NCI-H1092 (cell line): ENCODE measurements around the gene CDC42BPA.

ENCODE experiments used
- DNase-seq: peaks from one replicate; lab custom pipeline; 2025; lab: John Stamatoyannopoulos, UW

Gene CDC42BPA

GRCh38 chr1:227333423-227333822 lies 15.1 kb upstream of the CDC42BPA start:
- no peak for DNase-seq

- no peak for DNase-seq
These were observed 12.2 kb upstream of the CDC42BPA start for GRCh38 chr1:227330279-227331076.

GRCh38 chr1:227328405-227329019 lies 10.2 kb upstream of the CDC42BPA start:
- no peak for DNase-seq

DNA sequence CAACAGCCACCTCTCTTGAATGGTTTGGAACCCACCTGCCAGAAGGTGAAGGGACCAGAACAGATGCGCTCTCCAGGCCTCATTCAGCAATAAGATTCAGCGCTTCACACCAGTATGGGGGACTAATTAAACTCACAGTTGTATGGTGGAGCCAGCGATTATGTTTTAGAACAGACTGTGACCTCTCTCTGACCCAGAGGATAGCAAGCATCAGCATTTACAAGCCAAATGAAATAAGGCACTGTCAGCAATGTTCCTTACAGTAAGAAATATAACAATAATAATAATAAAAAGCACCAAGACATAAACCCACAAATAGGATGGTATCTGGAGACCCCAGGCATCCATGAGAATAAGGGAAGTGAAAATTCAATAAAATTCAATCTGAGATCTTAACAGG lies 6.9 kb upstream of the CDC42BPA start:
- DNase-seq, result no peak

GRCh38 chr1:227323967-227324268 lies 5.6 kb upstream of the CDC42BPA start:
- DNase-seq, result no peak

DNA sequence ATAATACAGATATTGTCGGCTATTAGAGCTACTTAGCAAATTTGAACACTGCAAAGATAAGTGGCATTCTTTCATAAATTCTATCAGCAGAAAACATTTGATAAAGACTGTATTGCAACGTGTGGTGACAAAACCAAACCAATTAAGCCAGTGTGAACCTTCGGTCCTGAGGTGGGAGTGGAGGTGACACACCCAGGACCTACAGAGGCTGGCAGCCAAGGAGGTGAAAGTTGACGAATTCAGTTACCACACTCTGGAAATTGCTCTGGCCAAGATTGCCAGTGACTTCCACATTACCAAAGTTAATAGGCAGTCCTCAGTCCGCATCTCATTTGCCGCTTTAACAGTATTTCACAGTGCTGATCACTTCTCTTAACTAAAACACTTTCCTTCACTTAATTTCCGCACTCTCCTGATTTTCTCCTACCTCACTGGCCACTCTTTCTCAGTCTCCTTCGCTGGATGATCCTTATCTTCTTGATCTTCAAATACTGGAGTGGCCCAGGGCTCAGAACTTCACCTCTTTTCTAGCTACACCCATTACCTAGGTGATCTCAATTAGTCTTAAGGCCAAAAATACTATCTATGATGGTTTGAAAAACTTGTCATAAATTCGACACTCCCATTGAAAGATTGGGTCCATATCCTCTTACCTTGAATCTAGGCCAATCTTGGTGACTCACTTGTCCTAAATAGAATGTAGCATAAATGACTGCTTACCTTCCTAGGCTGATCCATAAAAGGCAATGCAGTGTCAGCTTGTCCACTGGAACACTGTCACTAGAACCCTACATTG lies 5.1 kb upstream of the CDC42BPA start:
- DNase-seq, result no peak

DNA sequence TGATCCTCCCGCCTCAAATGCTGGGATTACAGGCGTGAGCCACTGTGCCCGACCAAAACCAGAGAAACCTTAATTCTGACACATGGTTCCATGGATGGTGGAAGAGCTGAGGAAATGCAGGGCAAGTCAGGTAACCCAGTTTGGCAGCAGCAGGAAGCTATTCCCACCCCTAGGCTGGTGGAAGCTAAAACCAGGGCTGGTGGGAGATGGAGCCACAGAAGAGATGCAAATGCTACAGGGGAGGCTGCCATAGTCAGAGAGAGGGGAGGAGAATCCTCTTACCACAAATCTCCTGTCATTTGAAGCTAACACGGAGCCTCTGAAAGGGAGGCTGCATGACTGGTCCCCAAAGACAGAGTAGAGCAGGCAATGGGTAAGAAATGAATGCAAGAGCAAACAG lies 4.1 kb upstream of the CDC42BPA start:
- no peak for DNase-seq

GRCh38 chr1:227321035-227321434 lies 2.7 kb upstream of the CDC42BPA start:
- no peak for DNase-seq

DNA sequence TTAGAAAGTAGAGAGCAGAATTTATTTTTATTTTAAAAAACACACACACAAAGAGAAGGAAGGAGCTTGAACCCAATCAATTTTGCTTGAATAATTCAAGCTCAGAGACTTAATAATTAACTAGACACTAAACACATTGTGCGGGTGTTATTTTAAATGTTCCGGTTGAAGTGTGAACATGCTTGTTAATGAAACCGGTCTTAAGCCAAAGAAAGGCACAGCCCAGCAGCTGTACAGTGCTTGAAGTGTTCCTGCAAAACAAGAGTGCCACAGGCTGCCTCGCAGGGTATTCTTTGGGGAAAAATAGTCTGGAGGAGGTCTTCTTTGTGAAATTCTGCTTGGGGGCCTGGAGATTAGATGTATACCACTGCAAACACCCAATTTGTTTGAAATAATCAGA lies 2.2 kb upstream of the CDC42BPA start:
- DNase-seq, result no peak

GRCh38 chr1:227318853-227319607 lies 738 bp upstream of the CDC42BPA start:
- DNase-seq, result peak; percentile 46

DNA sequence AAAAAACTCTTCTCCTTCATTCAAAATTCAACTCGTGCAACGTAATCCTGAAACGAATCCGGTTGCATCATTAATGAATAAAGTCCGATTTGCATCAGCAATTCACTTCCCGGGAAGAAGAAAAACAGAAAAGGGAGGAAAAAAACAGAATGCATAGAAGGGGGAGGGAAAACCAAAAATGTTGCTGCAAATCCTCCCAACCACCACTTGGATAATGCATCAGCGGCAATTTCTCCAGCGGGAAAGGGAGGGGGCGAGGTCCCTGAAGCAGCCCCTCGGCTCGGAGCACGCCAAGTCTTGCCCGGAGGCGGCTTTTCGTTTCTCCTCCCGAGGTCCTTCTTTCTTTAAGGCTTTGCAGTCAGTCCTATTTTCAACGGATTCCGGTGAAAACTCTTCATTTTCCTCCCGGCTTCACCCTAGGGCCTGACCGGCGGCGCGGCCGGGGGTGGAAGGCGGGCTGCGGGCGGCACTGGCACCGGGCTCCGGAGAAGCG lies 723 bp downstream of the CDC42BPA start:
- peak; percentile 68 for DNase-seq

DNA sequence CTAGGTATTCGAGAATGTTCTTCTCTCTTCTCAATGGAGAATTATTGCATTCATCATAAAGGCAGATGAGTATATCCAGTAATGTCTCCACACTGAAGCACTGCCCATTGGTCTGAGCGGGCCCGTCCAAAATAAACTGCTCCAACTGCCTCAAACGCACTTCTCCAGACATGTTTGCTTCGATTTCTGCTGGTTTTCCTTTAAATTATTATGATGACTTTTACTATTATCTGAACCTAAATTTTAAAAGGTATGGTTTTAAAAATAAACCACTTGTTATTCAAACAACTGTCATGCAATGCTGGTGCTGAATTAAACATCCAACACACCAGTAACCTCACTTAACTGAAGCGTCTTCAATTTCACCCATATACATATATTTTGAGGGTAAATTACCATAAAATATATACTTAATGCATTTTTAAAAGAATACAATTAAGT lies 1.3 kb downstream of the CDC42BPA start:
- DNase-seq, result no peak

DNA sequence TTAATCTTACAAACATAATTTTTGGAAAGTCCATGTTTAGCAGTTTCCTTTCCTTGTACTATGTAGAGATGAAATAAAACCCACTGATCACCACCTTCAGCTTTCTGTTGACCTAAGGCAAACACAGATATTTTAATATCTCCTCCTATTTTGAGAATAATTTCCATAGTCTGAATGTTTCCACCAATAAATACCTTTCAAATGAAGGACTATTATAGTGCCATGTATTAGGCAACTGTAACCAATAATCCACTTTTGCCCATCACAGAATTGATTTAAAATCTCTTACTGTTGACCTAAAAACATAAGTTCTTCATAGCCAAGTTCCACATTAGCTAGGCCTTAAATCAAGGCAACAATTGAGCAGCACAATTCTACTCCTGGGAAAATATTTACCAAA lies 1.8 kb downstream of the CDC42BPA start:
- no peak for DNase-seq

DNA sequence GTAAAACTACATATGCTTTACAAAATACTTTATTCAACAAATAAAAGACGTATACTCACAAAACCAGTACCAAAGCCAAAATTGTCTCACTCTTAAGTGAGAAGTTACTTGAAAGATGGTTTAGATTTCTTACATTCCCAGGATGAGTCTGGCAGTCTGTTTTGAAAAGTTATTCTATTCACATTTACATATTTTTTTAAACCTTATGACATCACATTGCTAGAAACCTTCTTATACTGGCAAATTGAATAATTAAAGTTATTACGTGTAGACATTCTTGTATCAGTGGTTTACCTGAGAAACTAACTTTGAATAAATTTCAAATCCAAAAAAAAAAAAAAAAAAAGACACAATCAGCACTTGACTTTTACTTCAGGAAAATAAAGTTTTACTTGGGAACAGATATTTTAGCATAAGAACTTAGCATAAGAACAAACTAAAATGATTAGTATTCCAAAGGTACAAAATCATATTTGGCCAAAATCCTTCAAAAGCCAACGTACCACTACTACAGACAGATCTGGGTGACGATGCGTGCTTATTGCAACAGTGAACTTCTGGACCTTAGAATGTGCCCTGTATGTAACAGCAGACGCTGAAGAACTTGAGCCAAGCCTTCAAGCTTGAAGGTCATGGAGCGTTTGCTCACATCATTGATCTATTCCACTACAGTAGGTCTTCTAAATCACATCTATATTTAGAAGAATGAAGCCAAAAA lies 2.5 kb downstream of the CDC42BPA start:
- no peak for DNase-seq

DNA sequence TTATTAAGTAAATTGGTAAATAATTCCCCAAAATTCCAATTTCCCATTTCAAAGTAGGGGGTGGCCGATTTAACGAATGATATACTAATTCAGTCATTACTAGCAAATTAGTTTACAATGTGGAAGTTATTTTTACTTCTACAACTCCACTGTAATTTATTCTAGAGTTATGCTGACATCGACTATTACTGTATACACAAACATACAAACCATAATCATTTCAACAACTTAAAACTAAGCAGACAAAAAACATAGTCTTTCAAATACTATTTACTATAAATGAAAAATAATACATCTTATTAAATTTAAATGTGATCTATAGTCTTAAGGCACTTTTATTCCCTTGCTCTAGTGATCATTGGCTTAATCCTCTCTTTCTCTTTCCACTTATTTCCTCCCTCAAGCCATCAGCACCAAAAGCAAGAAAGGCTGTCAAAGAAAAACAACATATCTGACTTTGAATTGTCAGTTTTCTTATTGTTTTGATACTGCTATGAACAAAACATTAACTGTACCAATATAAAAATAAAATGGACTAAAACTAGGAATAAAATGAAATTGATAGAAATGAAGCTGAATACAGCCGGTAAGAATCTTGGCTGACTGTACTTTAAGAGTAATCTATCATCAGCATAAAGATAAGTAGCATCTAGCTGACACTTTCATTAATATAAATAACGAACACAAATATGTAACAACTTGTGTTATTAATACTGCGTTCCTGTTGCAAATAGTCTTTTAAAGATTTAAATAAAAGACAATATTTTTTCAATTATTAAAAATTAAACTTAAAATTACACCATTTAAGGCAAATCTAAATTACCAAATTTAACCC lies 4.1 kb downstream of the CDC42BPA start:
- no peak for DNase-seq

GRCh38 chr1:227312361-227313025 lies 5.8 kb downstream of the CDC42BPA start:
- no peak for DNase-seq

DNA sequence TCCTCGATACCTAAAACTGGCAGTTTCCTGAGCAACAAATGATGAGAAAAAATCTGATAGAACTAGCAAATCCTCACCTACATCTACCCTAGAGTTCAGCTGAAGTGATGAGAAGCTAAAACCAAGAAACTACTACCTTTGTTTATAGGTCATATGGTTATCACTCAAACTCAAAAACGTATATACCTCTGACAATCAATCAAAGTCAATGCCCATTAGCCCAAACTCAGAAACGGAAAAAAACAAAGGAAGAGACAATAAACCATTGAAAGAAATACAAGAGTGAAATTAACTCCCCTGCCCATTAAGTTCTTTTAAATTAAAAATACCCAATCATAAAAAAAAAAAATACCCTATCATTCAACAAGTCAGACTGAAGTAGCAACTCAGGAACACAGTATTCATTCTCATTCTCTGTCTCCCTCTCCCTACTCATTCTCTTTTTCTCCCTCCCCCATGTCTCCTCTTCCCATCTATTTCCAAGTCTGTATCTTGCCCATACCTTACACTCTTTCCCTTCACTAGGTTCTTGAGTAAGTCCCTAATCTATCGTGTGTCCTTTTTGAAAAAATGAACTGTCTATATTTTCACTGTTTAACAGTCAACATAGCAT lies 6.8 kb downstream of the CDC42BPA start:
- no peak for DNase-seq

DNA sequence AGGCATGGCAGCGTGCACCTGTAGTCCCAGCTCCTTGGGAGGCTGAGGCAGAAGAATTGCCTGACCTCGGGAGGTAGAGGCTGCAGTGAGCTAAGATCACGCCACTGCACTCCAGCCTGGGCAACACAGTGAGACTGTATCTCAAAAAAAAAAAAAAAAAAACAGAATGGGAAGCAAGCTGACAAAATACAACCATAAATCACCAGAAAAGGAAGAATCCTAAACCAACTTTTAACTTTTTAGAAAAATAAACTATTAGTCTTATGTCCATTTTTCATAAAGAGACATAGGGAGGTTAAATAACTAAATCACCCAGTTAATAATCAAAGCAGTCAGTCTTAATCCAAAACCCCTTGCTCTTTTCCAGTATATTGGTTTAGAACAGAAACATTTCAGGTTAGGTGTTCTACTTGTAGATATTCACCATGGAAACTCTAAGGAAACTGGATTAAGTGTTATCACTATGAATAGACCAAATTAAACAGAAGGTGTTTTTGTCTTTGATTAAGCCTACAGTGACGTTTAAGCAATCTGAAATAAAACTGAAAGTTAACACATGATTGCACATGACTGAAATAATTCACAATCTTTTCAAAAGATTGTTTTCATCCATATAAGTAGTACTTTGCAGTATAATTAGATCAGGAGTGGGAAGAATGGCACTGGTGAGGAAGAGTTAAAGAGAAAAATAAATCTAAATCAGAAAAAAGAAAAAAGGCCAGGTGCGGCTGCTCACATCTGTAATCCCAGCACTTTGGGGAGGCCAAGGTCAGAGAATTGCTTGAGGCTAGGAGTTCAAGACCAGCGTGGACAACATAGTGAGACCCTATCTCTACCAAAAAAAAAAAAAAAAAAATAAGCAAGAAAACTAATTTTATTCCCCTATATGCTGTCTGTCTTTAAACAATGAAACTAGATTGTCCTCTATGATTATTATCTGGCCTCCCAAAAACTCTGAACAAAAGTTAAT lies 9.6 kb downstream of the CDC42BPA start:
- DNase-seq, result no peak
